HG03039 (cell line): Measurements from ENCODE around the gene TCEAL5.
"Not testable (repeated sequence)": the region's sequence is repeated elsewhere in the genome, so short reads cannot be mapped to it uniquely, and the experiment has no call there.

Experiments
- ATAC-seq: cut with Tn5 transposase; IDR thresholded peaks from one replicate; pipeline ENCODE4 v1.9.1; 2021; ENCODE audit warnings: mild to moderate bottlenecking, moderate library complexity; ENCODE audit not compliant: unreplicated experiment

Gene TCEAL5

GRCh38 chrX:103276581-103277002 lies at the start of gene TCEAL5:
TSS of gene TCEAL5 (minus strand) at chrX:103276750. CDS start at chrX:103274563, 2,187 bp downstream.
- ATAC-seq, result no peak

GRCh38 chrX:103311399-103311780 lies 34.8 kb upstream of the TCEAL5 start:
- no peak for ATAC-seq

GRCh38 chrX:103310555-103311398 lies 34.2 kb upstream of the TCEAL5 start, which contains the start of gene BEX2:
TSS of gene BEX2 (minus strand) at chrX:103310990. CDS start at chrX:103309976, 1,014 bp downstream.
- ATAC-seq, result peak; percentile 99

- ATAC-seq, result no peak
Measured at GRCh38 chrX:103309860-103310554, 33.5 kb upstream of the TCEAL5 start.

- not testable (repeated sequence) for ATAC-seq
Measured at GRCh38 chrX:103305666-103306065, 29.1 kb upstream of the TCEAL5 start.

GRCh38 chrX:103304705-103305104 lies 28.2 kb upstream of the TCEAL5 start:
- no peak for ATAC-seq

- ATAC-seq, result no peak
Measured at GRCh38 chrX:103293118-103293517, 16.6 kb upstream of the TCEAL5 start.

- ATAC-seq, result no peak
Measured at GRCh38 chrX:103279624-103280023, 3.1 kb upstream of the TCEAL5 start.

- ATAC-seq, result no peak
Measured at GRCh38 chrX:103275947-103276567, 493 bp downstream of the TCEAL5 start.

GRCh38 chrX:103274284-103274683 lies 2.3 kb downstream of the TCEAL5 start:
- no peak for ATAC-seq

GRCh38 chrX:103258275-103258674 lies 18.3 kb downstream of the TCEAL5 start:
- no peak for ATAC-seq

- ATAC-seq, result no peak
Measured at GRCh38 chrX:103256651-103257050, 19.9 kb downstream of the TCEAL5 start.

- peak; percentile 98 for ATAC-seq
Measured at GRCh38 chrX:103254921-103255493, 21.5 kb downstream of the TCEAL5 start, which contains the start of gene TCEAL8. TSS of gene TCEAL8 (minus strand) at chrX:103255155. CDS start at chrX:103253979, 1,176 bp downstream.

- ATAC-seq, result peak; percentile 56
Measured at GRCh38 chrX:103254171-103254824, 22.3 kb downstream of the TCEAL5 start.

- no peak for ATAC-seq
Measured at GRCh38 chrX:103253608-103254007, 22.9 kb downstream of the TCEAL5 start.

- ATAC-seq, result no peak
Measured at GRCh38 chrX:103250977-103251376, 25.6 kb downstream of the TCEAL5 start.

GRCh38 chrX:103249805-103250204 lies 26.7 kb downstream of the TCEAL5 start:
- no peak for ATAC-seq

- ATAC-seq, result no peak
Measured at GRCh38 chrX:103248553-103248952, 28.0 kb downstream of the TCEAL5 start.

- ATAC-seq, result no peak
Measured at GRCh38 chrX:103240155-103240554, 36.4 kb downstream of the TCEAL5 start.

GRCh38 chrX:103236296-103236695 lies 40.3 kb downstream of the TCEAL5 start:
- no peak for ATAC-seq
